Mesodermal cell (in vitro differentiated cells): ENCODE measurements around the gene CDC42EP1.
"Not testable (repeated sequence)": the region's sequence is repeated elsewhere in the genome, so short reads cannot be mapped to it uniquely, and the experiment has no call there.

Source experiments
- H3K27ac ChIP-seq: 2 replicates; pipeline ENCODE4 v1.7.0; 2013; ENCODE audit warnings: mild to moderate bottlenecking, low read depth, low read length, moderate library complexity; ENCODE audit not compliant: severe bottlenecking
- H3K36me3 ChIP-seq: 2 replicates; pipeline ENCODE4 v1.7.1; 2013; ENCODE audit warnings: mild to moderate bottlenecking, low read length, moderate library complexity; ENCODE audit not compliant: control insufficient read depth, insufficient read depth
- H3K4me1 ChIP-seq: one replicate; pipeline ENCODE4 v1.7.1; 2013; ENCODE audit warnings: mild to moderate bottlenecking, low read length; ENCODE audit not compliant: insufficient read depth, control insufficient read depth, poor library complexity, severe bottlenecking
- H3K4me3 ChIP-seq: 2 replicates; pipeline ENCODE4 v1.7.0; 2013; ENCODE audit warnings: low read length, control low read depth, mild to moderate bottlenecking; ENCODE audit not compliant: insufficient read depth, poor library complexity, severe bottlenecking; ENCODE audit errors: extremely low read depth
- H3K9me3 ChIP-seq: 2 replicates; pipeline ENCODE4 v1.7.1; 2013; ENCODE audit warnings: mild to moderate bottlenecking, low read length, moderate library complexity; ENCODE audit not compliant: control insufficient read depth
- WGBS, 2 experiments: methylation state at CpG; one replicate each; pipeline ENCODE4 v1.1.5; 2013; ENCODE audit warnings: missing lambda C conversion rate in 2 of 2; ENCODE audit not compliant: insufficient coverage in 2 of 2; 5-methylcytosine and 5-hydroxymethylcytosine counted together

Gene CDC42EP1

DNA sequence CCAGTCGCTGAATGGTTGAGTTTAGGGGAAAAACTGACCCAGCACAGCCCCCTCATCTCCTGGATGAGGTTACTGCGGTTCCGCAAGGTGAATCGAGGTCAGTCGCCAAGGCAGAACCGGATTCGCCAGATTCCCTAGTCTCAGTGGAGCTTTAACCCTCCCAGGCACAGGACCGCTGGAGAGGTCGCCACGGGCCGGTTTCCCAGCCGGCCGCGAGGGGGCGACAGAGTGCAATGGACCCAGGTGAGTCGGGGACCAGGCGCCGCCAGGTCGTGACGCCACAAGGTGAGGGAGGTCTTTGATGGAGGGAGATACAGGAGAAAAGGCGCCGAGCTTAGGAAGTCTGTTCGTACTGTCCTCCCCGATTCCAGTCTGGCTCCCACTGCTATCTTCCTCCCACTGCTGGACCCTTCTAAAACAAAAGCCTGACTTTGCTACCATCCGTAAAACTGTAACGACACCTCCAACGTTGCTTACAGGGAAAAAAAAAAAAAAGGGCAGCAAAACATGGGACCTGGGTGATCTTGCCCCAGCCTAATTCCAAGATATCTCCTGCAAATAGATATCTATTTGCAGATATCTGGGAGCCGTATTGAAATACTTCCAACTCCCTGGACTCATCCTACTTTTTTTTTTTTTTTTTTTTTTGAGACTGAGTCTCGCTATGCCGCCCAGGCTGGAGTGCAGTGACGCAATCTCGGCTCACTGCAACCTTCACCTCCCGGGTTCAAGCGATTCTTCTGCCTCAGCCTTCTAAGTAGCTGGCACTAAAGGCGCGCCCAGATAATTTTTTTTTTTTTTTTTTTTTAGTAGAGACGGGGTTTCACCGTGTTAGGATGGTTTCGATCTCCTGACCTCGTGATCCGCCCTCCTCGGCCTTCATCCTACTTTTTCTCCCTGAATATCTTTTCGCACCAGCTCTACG lies 47.0 kb downstream of the CDC42EP1 start:
- H3K9me3 ChIP-seq = no peaks in the 10 kb centered on the region
- peak overlapping the region; percentile 86 for H3K4me3 ChIP-seq
- WGBS, 2 experiments = 8% methylated on average over 22 to 28 of the region's 44 CpGs
- peaks cover 9% of the 10 kb centered on the region for H3K36me3 ChIP-seq
- H3K4me1 ChIP-seq = peaks cover 5% of the 10 kb centered on the region
- H3K27ac ChIP-seq = no peak overlapping the region

DNA sequence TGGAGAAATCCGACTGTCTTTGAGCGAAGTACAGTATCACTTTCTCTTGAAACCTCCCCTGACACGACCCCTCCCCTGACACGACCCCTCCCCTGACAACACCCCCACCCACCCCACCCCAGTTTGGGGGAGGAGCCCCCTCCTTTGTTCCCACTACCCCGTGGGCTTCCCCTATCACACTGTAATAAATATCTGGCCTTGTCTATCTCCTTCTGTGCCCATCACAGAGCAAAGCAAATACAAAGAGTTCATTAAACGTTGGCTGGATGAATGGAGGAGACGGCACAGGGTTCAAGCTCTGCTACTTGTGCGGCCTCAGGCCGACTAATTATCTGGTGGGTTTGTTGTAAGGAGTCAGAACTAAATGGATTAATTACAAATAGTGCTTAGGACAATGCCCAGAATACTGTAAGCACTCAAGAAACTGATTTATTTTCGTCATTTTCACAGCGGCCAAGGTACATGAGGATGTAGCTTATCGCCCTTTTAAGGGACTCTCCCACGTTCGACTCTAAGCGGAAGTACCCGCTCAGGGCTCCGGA lies 47.7 kb downstream of the CDC42EP1 start:
- Histone ChIP-seq H3K9me3 (no peaks in the 10 kb centered on the region), H3K4me3 (peak overlapping the region; percentile 86), H3K27ac (peak overlapping the region; percentile 100), H3K4me1 (peaks cover 5% of the 10 kb centered on the region), H3K36me3 (peaks cover 12% of the 10 kb centered on the region)
- WGBS, 2 experiments = 2 to 3% methylated on average over 11 to 12 of the region's 17 CpGs

DNA sequence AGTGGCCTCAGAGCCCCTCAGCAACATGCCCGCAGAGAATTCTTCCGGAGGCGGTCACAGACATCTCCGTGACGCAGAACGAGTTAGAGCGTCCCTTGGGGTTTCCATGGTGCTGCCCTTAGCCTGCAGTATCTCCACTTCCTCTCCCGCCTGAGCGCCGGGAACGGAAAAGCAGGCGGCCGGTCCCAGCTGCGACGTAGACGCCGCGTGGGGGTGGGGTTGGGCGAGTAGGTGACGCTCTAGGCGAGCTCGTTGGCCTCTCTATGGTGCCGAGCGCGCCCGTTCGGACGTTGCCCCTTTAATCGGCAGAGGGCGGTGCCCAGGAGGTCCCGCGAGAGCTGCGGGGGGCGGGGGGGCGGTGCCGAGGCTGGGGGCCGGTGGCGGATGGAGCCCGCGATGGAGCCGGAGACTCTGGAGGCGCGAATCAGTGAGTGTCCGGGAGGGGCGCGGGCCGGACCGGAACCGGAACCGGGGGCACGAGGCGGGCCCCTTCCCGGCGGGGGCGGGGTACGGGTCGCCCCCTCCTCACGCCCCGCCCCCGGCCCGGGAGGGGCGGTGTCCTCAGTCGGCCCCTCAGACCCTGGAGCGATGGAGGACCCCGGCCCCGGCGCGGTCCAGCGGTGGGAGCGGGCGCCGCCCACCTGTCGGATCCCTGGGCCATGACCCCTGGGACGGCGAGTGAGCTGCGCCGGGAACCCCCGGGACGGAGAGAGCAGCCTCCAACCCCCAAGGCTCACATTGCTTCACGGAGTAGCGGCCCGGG lies 48.4 kb downstream of the CDC42EP1 start, which contains the start of gene GGA1:
Gene GGA1 (plus strand): TSS at position 358 of the 763 bp plus-strand sequence. CDS start 27 bp downstream, at position 385.
- no peaks in the 10 kb centered on the region for H3K9me3 ChIP-seq
- H3K36me3 ChIP-seq = peaks cover 13% of the 10 kb centered on the region
- peak within 1 kb of the TSS; percentile 86 for H3K4me3 ChIP-seq
- peak within 1 kb of the TSS; percentile 100 for H3K27ac ChIP-seq
- H3K4me1 ChIP-seq = peaks cover 5% of the 10 kb centered on the region
- 0% methylated on average over 40 to 64 of the region's 82 CpGs for WGBS, 2 experiments

DNA sequence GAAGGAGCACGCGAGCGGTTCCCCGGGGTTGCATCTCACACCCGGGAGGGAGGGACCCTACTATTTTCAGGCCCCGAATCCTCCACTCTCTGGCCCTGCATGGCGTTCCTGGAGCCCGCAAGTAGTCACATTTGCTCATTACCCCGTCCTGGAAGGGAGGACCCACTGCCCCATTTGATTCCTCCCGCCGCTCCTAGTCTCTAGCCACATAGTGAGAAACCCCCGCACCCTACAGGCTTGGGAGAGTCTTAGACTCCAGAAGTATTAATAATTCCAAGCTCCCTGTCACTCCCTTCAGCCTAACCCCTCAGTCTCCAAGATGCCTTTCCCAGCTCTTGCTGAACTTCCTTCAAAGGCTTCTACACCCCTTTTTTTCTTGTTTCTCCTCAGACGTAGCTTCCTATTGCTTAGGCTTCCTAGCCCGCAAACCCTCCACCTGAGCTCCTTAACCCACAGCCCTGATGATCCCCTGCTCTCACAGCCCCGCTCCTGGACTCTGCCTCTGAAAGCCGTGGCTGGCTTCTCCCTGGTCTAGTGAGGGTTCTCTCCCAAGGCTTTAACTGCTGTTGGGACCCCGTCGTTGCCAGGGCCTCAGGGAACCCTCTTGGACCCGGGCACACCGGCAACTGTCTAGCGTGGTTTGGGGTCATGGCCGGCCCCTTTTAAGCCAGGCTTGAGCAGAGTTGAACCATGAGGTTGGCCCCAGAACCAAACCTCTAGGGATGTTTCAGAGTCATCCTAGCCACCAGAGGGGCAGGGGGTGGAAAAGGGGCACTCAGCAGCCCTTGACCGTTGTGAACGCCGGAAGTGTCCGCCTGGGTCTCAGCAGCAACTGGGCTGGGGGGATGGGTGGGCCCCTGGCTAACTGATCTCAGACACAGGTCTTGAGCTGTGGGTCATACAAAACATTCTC lies 49.2 kb downstream of the CDC42EP1 start:
- Histone ChIP-seq H3K4me1 (peaks cover 5% of the 10 kb centered on the region), H3K36me3 (peaks cover 21% of the 10 kb centered on the region), H3K27ac (peak overlapping the region; percentile 100), H3K9me3 (no peaks in the 10 kb centered on the region), H3K4me3 (peak overlapping the region; percentile 86)
- 19 to 20% methylated on average over 22 to 26 of the region's 26 CpGs for WGBS, 2 experiments

DNA sequence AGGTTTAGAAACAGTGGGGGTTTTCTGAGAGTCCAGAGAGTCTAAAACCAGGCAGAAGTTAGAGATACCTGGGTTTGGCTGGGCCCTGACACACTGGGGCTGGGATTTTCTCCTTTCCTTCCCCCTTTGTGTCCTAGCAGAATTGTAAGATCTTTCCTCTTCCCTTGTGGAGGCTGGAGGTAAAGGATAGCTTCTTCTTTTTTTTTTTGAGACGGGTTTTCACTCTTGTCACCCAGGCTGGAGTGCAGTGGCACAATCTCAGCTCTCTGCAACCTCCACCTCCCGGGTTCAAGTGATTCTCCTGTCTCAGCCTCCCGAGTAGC lies 49.8 kb downstream of the CDC42EP1 start:
- H3K9me3 ChIP-seq, H3K27ac ChIP-seq, H3K4me1 ChIP-seq: not testable (repeated sequence)
- 84 to 100% methylated on average over 1 to 3 of the region's 3 CpGs for WGBS, 2 experiments
- Histone ChIP-seq H3K4me3 (peak overlapping the region; percentile 86), H3K36me3 (peaks cover 21% of the 10 kb centered on the region)

DNA sequence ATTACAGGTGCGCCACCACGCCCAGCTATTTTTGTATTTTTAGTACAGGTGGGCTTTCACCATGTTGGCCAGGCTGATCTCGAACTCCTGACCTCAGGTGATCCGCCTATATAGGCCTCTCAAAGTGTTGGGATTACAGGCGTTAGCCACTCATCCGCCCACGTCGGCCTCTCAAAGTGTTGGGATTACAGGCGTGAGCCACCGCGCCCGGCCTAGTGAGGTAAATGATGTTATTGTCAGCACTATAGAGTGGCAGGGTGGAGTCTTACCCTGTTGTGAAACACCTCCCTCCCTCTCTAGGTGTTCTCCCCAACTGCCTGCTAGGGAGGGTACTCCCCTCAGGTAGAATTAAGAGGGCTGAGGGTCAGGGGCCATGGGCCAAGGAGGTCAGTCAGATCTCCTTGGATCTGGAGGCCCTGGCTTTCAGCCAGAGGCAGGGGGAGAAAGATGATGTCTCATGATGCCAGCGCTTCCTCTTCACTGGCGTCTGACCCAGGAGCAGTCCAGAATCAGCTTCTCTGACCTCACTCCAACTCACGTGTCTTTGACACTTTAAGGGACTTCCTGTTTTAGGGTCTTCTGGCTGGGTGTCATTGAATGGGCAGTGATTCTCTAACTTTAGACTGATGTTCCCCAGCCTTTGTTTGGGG lies 50.3 kb downstream of the CDC42EP1 start:
- Histone ChIP-seq H3K4me3 (no peak overlapping the region), H3K9me3 (no peaks in the 10 kb centered on the region), H3K27ac (no peak overlapping the region), H3K36me3 (peaks cover 21% of the 10 kb centered on the region), H3K4me1 (peaks cover 5% of the 10 kb centered on the region)
- 88 to 99% methylated on average over 7 to 13 of the region's 15 CpGs for WGBS, 2 experiments

DNA sequence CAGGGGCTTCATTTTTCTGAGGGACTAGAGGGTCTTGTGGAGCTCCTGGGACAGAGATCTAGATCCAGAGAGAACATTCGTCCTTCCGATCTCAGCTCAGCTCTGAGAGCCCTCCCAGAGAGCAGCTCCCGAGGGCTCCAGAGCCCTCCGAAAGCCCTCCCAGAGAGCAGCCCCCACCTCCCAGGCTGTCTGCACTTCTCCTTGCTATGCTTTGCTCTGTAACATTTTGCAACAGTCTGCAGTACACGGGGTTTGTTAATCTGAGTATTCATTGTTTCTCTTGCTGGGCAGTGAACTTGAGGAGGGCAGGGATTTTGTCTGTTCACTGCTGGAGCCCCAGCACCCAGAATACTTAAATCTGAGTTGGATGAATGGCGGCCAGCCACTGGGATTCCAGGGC lies 50.9 kb downstream of the CDC42EP1 start:
- Histone ChIP-seq H3K27ac (no peak overlapping the region), H3K9me3 (no peaks in the 10 kb centered on the region), H3K4me3 (no peak overlapping the region), H3K4me1 (peaks cover 5% of the 10 kb centered on the region), H3K36me3 (peaks cover 25% of the 10 kb centered on the region)
- 97 to 98% methylated on average over 5 to 6 of the region's 6 CpGs for WGBS, 2 experiments

DNA sequence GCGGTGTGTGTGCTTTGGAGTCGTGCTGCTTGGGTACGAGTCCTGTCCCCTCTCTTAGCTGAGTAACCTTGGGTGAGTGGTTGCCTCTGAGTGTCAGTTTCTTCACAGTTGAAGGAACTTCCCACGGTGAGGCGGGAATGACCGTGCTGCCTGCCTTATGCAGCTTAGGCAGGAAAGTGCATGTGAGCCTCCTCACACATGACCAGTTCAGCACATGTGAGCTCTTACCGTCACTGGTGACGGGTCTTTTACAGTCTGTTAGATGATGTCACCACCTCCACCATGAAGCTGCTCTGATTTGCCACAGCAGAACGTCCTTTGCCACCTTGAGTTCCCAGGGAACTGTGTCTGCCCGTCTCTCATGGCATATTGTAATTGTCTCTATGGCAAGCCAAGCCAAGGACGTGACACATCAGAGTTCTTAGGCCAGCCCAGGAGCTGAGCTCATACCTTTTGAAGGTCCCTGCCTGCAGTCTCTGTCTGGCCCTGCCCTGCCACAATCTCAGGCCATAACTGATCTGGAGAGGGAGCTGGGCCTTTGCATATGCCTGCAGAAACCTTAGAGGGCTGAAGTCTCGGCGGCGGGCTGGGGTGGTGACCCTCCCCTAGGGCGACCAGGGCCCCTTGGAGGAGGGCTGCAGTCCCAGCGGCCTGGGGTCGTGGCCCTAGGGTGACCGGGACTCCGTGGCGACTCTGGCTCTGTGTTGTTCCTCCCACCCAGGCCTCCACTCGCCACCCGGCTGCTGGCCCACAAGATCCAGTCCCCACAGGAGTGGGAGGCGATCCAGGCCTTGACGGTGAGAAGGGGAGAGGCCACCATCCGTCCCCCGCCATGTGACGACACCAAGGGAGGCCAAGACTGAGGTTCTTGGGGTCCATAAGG lies 56.2 kb downstream of the CDC42EP1 start:
- H3K4me1 ChIP-seq = no peaks in the 10 kb centered on the region
- no peak overlapping the region for H3K27ac ChIP-seq
- WGBS, 2 experiments = 97% methylated on average over 24 to 27 of the region's 27 CpGs
- H3K9me3 ChIP-seq = no peaks in the 10 kb centered on the region
- no peak overlapping the region for H3K4me3 ChIP-seq
- H3K36me3 ChIP-seq = peaks cover 65% of the 10 kb centered on the region

DNA sequence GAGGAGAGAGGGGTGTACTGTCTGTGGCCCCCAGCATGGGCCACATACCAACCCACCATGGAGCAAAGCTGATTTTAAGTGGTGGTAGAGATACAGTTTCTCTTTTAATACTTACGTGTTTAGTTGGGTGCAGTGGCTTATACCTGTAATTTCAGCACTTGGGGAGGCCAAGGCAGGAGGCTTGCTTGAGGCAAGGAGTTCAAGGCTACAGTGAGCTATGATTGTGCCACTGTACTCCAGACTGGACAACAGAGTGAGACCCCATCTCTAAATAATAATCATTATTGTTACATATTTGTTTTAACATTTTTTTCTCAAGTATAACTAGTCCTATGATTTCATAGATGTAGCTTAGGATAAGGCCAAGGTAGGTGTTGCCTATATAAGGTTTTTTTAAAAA lies 57.2 kb downstream of the CDC42EP1 start:
- no peak overlapping the region for H3K27ac ChIP-seq
- no peak overlapping the region for H3K4me3 ChIP-seq
- 100% methylated on average over 1 of the region's 1 CpG; no CpG with 5 or more reads in 1 of the 2 experiments for WGBS, 2 experiments
- H3K36me3 ChIP-seq = peaks cover 63% of the 10 kb centered on the region
- H3K4me1 ChIP-seq = no peaks in the 10 kb centered on the region
- no peaks in the 10 kb centered on the region for H3K9me3 ChIP-seq
